HuH-7.5 (cell line): ENCODE measurements around the gene UTS2R.

Experiments used
- DNase-seq: peaks from one replicate; pipeline ENCODE4 v3.0.0; 2011; ENCODE audit warnings: low spot score

The UTS2R gene

GRCh38 chr17:82371333-82372248, at the start of gene UTS2R:
Gene UTS2R (plus strand): TSS chr17:82371765. CDS start chr17:82374325, 2,560 bp downstream.
- peak; percentile 61 for DNase-seq

GRCh38 chr17:82321947-82322466, 49.6 kb upstream of the UTS2R start:
- DNase-seq: no peak

- DNase-seq: no peak
These were observed 48.8 kb upstream of the UTS2R start for GRCh38 chr17:82322526-82323453.

GRCh38 chr17:82323514-82324234, 47.9 kb upstream of the UTS2R start:
- DNase-seq: no peak

GRCh38 chr17:82324566-82325285, 46.8 kb upstream of the UTS2R start:
- no peak for DNase-seq

GRCh38 chr17:82325286-82326180, 46.0 kb upstream of the UTS2R start:
- DNase-seq: no peak

GRCh38 chr17:82327289-82327688, 44.3 kb upstream of the UTS2R start:
- DNase-seq: no peak

- no peak for DNase-seq
These were observed 43.8 kb upstream of the UTS2R start for GRCh38 chr17:82327757-82328140.

- peak; percentile 95 for DNase-seq
These were observed 43.2 kb upstream of the UTS2R start for GRCh38 chr17:82328141-82328993.

GRCh38 chr17:82328994-82329507, 42.5 kb upstream of the UTS2R start:
- DNase-seq: no peak

GRCh38 chr17:82329683-82330321, 41.8 kb upstream of the UTS2R start:
- DNase-seq: no peak

- DNase-seq: peak; percentile 87
These were observed 41.0 kb upstream of the UTS2R start for GRCh38 chr17:82330322-82331239.

GRCh38 chr17:82331345-82331939, 40.1 kb upstream of the UTS2R start:
- no peak for DNase-seq

GRCh38 chr17:82332669-82333278, 38.8 kb upstream of the UTS2R start:
- DNase-seq: no peak

GRCh38 chr17:82333279-82334171, 38.0 kb upstream of the UTS2R start, which contains the start of gene SECTM1:
Gene SECTM1 (minus strand): TSS chr17:82333766. CDS start chr17:82327240, 6,526 bp downstream.
- no peak for DNase-seq
